ENCODE data around the gene RAB10. TPM values are rescaled to one million over a fixed set of nuclear protein-coding genes. Genes with fewer than 3 reads are reported as not detected.
"Not testable (repeated sequence)": the region's sequence is repeated elsewhere in the genome, so short reads cannot be mapped to it uniquely, and the experiment has no call there.

Gene RAB10
- total RNA-seq, 1 donor from 2014 or later, result 135 TPM

DNA sequence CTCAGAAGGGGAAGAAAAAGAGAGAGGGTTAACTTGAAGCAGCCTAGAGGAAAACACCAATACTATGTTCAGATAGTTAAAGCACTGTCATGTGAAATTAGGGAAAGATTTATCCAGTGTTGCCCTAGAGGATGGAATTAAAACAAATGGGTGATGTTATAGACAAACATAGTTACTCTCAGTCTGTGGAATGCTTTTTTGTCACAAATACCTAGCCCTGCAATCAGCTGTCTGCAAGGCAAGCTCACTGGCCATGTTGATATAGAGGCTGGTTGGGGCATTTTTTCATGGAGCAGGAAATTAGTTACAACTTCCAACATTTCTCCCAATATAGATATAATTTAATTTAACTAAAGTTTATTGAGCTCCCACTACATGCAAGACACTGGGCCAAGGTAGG, 8.4 kb upstream of the RAB10 start:
- H3K4me1 ChIP-seq, result no peaks in the 10 kb centered on the region
- no peaks in the 10 kb centered on the region for H3K9me3 ChIP-seq
- no peaks in the 10 kb centered on the region for H3K27me3 ChIP-seq
- H3K36me3 ChIP-seq, result no peaks in the 10 kb centered on the region
- intact Hi-C loops (cut with DNase I), result no loop called here
- H3K27ac ChIP-seq, result no peak overlapping the region
- no peak for DNase-seq (ENCODE audit: extremely low spot score in 2 of 2)
- no peak for TF ChIP-seq POLR2AphosphoS5 (IDR thresholded peaks at IDR 0.05; ENCODE audit: insufficient read depth in 1 of 2, low read depth in 1 of 2)
- TF ChIP-seq, protein P1, sequence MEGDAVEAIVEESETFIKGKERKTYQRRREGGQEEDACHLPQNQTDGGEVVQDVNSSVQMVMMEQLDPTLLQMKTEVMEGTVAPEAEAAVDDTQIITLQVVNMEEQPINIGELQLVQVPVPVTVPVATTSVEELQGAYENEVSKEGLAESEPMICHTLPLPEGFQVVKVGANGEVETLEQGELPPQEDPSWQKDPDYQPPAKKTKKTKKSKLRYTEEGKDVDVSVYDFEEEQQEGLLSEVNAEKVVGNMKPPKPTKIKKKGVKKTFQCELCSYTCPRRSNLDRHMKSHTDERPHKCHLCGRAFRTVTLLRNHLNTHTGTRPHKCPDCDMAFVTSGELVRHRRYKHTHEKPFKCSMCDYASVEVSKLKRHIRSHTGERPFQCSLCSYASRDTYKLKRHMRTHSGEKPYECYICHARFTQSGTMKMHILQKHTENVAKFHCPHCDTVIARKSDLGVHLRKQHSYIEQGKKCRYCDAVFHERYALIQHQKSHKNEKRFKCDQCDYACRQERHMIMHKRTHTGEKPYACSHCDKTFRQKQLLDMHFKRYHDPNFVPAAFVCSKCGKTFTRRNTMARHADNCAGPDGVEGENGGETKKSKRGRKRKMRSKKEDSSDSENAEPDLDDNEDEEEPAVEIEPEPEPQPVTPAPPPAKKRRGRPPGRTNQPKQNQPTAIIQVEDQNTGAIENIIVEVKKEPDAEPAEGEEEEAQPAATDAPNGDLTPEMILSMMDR (IDR thresholded peaks at IDR 0.05), result no peak
- no peak for TF ChIP-seq POLR2A (IDR thresholded peaks at IDR 0.05)
- no peak overlapping the region for H3K4me3 ChIP-seq

DNA sequence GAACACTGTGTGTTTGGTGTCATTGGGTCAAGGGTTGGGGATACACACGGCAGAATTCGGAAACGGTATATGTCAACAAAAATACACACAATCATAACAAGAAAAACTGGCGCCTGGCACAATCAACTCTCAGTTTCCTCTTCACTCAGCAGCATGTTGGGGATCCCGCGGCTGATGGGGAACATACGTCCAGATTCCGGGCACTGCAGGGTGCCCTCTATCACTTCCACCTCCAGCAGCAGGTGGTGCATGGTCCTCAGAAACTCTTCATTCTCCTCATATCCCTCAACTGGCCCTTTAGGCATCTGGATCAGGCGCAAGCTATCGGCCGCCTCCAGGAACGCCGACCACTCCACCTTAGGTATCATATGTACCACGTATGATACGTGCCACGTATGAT, 5.8 kb upstream of the RAB10 start:
- H3K4me1 ChIP-seq; H3K27me3 ChIP-seq; H3K9me3 ChIP-seq; DNase-seq (ENCODE audit: extremely low spot score in 2 of 2); H3K27ac ChIP-seq; H3K4me3 ChIP-seq; H3K36me3 ChIP-seq; intact Hi-C loops (cut with DNase I): not testable (repeated sequence)

DNA sequence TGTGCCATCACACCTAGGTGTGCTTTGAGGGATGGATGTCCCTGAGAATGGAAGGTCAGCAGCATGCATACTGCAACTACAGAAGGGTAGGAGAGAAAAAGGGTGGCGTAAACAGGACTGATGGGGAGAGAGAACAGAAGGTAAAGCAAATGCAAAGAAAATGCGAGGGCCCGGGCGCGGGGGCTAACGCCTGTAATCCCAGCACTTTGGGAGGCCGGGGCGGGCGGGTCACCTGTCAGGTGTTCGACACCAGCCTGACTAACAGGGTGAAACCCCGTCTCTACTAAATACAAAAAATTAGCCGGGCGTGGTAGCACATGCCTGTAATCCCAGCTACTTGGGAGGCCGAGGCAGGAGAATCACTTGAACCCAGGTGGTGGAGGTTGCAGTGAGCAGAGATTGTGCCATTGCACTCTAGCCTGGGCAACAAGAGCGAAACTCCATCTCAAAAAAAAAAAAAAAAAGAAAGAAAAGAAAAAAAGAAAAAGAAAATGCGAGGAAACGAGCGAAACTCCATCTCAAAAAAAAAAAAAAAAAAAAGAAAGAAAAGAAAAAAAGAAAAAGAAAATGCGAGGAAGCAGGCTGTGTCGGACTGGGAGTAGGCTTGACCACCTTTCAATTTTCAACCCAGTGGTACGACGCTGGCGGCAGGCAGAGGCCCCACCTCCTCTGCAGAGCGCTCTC, 1.2 kb upstream of the RAB10 start:
- H3K4me1 ChIP-seq, result peaks cover 32% of the 10 kb centered on the region
- H3K36me3 ChIP-seq; DNase-seq (ENCODE audit: extremely low spot score in 2 of 2); H3K27me3 ChIP-seq; intact Hi-C loops (cut with DNase I); H3K9me3 ChIP-seq: not testable (repeated sequence)
- peak overlapping the region; percentile 83 to 99 for H3K4me3 ChIP-seq
- peak overlapping the region; percentile 95 for H3K27ac ChIP-seq

- Histone ChIP-seq H3K36me3 (peaks cover 0 to 3% of the 10 kb centered on the region in 2 donors), H3K9me3 (no peaks in the 10 kb centered on the region), H3K27me3 (no peaks in the 10 kb centered on the region), H3K4me1 (peaks cover 39% of the 10 kb centered on the region), H3K27ac (peak overlapping the region; percentile 95), H3K4me3 (peak overlapping the region; percentile 83 to 99)
- TF ChIP-seq POLR2AphosphoS5 (IDR thresholded peaks at IDR 0.05; ENCODE audit: insufficient read depth in 1 of 2, low read depth in 1 of 2), result no peak
- TF ChIP-seq, protein P1 (IDR thresholded peaks at IDR 0.05), result no peak
- TF ChIP-seq POLR2A (IDR thresholded peaks at IDR 0.05), result no peak
- intact Hi-C loops (cut with DNase I), result no loop called here
- DNase-seq (ENCODE audit: extremely low spot score in 2 of 2), result peak in 1 of 2 donors; percentile 92
Measured at GRCh38 chr2:26033270-26033817, 540 bp upstream of the RAB10 start.

GRCh38 chr2:26034637-26034992, 731 bp downstream of the RAB10 start:
- Histone ChIP-seq H3K27me3 (no peaks in the 10 kb centered on the region), H3K9me3 (no peaks in the 10 kb centered on the region), H3K27ac (peak overlapping the region; percentile 95), H3K36me3 (peaks cover 0 to 8% of the 10 kb centered on the region in 2 donors), H3K4me3 (peak overlapping the region; percentile 83 to 99), H3K4me1 (peaks cover 51% of the 10 kb centered on the region)
- TF ChIP-seq POLR2AphosphoS5 (IDR thresholded peaks at IDR 0.05; ENCODE audit: insufficient read depth in 1 of 2, low read depth in 1 of 2), result no peak
- TF ChIP-seq POLR2A (IDR thresholded peaks at IDR 0.05), result no peak
- TF ChIP-seq, protein P1 (IDR thresholded peaks at IDR 0.05), result no peak
- intact Hi-C loops (cut with DNase I), result no loop called here
- DNase-seq (ENCODE audit: extremely low spot score in 2 of 2), result no peak

GRCh38 chr2:26035090-26035743, 1.3 kb downstream of the RAB10 start:
- Histone ChIP-seq H3K27me3 (no peaks in the 10 kb centered on the region), H3K4me1 (peaks cover 57% of the 10 kb centered on the region), H3K36me3 (peaks cover 0 to 8% of the 10 kb centered on the region in 2 donors), H3K4me3 (peak overlapping the region; percentile 83 to 99), H3K27ac (peak overlapping the region; percentile 95), H3K9me3 (no peaks in the 10 kb centered on the region)
- no peak for DNase-seq (ENCODE audit: extremely low spot score in 2 of 2)
- TF ChIP-seq POLR2AphosphoS5 (IDR thresholded peaks at IDR 0.05; ENCODE audit: insufficient read depth in 1 of 2, low read depth in 1 of 2) (no peak), POLR2A (IDR thresholded peaks at IDR 0.05) (no peak)
- TF ChIP-seq, protein P1 (IDR thresholded peaks at IDR 0.05), result no peak
- intact Hi-C loops (cut with DNase I), result no loop called here
